GM18507 (cell line): ENCODE results near the gene APCDD1L.

ENCODE experiments used
- DNase-seq: peaks from one replicate; pipeline ENCODE4 v3.0.0; 2011; ENCODE audit warnings: low read depth; ENCODE audit not compliant: insufficient read length; ENCODE audit errors: extremely low spot score
- FAIRE-seq: peaks from 2 replicates; lab custom pipeline; 2011; peaks lifted over from hg19 to GRCh38; lab: Jason Lieb, UNC

APCDD1L gene

GRCh38 chr20:58495623-58496428 is 19.4 kb downstream of the APCDD1L start:
- no peak for FAIRE-seq
- DNase-seq = no peak

GRCh38 chr20:58494923-58495622 is 20.1 kb downstream of the APCDD1L start:
- FAIRE-seq (no peak), DNase-seq (no peak)

- no peak for DNase-seq
- FAIRE-seq = no peak
Observed at GRCh38 chr20:58492795-58493524, 22.2 kb downstream of the APCDD1L start.

DNA sequence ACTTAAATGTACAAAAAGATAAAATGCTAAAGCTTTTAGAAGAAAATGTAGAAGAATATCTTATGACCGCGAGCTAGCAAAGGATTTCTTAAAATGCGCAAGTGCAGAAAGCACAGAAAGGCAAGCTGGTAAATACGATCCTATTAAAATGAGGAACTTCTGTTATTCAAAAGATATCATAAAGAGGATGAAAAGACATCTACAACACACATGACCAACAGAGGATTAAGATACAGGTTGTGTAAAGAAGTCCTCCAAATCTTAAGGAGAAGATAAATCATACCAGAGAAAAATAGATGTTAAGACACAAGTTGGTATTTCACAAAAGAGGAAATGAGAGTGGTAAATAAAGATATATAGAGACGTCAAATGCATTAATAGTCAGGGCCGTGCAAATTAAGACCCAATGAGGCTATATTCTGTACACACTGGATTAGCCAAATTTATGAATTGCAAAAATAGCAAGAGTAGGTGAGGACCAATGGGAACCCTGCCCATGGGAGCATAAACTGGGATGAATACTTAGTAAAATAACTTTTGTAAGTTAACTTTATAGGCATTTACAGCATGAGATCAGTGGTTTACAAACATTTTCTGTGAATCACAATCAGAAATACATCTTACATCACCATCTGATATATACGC is 23.0 kb downstream of the APCDD1L start:
- DNase-seq (no peak), FAIRE-seq (no peak)

DNA sequence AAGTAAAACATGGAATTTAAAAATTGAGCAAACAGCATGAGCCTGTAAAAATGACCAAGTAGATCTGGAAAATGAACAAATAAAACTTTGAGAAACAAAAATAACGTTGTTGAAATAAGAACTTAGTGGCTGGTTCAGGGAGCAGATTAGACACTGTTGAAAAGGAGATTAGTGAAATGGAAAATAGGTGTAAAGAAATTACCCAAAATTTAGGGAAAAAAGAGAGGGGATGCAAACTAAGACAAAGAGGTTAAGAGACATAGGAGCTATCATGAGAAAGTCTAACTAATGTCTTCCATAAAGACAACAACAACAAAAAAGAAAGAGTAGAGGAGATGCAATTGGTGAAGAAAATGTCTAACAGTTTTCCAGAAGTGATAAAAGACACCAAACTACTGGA is 29.0 kb downstream of the APCDD1L start:
- DNase-seq = no peak
- no peak for FAIRE-seq

DNA sequence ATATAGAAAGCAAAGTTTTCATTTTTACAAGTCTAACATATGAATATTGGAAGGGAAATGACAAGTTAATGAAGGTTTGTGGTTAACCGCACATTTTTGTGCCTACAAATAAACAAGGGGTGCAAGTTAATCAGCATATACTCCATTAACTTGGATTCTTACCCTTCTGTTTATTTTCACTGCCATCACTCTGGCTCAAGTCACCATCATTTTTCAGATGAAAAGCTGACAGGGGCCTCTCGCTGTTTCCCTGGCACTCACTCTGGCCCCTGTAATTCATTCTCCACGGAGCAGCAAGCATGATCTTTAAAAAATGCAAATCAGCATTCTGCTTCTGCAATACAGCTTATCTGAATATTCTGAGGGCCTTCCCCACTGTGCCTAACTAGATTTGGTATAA is 29.8 kb downstream of the APCDD1L start:
- FAIRE-seq (no peak), DNase-seq (no peak)

GRCh38 chr20:58483470-58483869 is 31.7 kb downstream of the APCDD1L start:
- no peak for DNase-seq
- FAIRE-seq = no peak

DNA sequence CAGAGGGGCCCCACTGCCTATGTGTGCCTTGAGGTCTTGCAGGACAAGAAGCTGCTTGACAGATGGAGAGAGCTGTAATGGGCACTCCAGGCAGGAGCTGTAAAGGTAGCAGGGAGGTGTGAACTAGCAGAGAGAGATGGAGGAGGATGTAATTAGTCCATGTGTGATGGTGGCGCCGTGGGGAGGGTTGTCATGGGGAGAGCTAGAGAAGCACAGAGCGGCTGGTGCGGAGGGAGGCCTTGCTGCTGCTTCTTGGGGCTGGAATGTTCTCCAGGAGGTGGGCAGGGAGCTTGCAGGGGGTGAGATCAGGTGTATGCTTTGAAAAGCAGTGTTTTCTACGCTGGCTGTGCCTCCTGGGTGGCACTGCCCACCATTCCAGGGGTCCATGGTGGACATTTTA is 32.1 kb downstream of the APCDD1L start:
- no peak for DNase-seq
- no peak for FAIRE-seq

DNA sequence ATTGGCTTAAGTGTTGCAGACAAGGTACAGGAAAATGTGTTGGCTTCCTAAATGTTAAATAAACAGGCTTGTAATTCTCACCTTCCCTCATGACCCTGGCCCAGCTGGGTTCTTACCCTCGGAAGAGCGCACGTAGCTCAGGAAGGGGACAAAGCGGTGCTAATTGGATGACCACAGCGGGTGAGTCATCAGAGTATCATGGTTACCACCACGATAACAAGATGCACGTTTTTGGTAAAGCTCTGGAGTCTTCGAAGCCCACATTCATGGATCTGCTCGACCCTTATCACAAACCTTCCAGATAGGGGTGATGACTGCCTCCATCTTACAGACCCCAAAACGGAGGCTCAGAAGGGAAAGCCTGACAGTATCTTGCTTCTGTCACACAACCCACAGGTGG is 32.8 kb downstream of the APCDD1L start:
- FAIRE-seq (no peak), DNase-seq (no peak)

GRCh38 chr20:58481481-58482021 is 33.6 kb downstream of the APCDD1L start:
- DNase-seq = no peak
- no peak for FAIRE-seq

GRCh38 chr20:58480551-58481336 is 34.5 kb downstream of the APCDD1L start:
- DNase-seq (no peak), FAIRE-seq (no peak)

GRCh38 chr20:58479726-58480440 is 35.3 kb downstream of the APCDD1L start:
- FAIRE-seq (no peak), DNase-seq (no peak)

DNA sequence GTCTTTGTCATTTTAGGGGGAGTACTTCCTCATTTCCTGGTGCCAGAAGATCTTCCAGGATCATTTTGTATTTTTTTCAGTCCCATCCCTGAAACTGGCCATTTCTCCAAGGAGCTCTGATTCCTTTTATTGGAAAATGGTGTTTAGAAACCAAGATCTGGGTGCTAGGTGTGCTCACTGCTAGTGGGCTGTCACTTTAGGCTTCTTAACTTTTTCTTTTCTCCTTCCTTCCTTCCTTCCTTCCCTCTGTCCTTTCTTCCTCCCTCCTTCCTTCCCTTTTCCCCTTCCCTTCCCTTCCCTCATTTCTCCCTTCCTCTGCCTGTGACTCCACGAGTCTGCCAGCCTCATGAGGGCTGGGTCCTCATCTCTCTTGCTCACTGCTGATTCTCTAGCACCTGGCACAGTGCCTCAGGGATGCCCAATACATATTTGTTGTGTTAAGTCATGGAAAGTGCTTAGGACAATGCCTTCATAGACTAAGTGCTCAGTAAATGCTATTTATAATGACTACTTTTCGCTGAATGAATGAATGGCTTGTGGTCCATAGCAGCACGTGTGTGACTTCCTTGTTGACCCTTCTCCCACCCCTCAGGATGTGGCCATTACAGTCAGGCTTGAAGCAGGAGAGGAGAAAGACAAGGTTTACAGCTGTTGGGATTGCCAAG is 36.9 kb downstream of the APCDD1L start:
- no peak for FAIRE-seq
- no peak for DNase-seq

- FAIRE-seq = no peak
- DNase-seq = no peak
Observed at GRCh38 chr20:58475466-58475865, 39.7 kb downstream of the APCDD1L start.

DNA sequence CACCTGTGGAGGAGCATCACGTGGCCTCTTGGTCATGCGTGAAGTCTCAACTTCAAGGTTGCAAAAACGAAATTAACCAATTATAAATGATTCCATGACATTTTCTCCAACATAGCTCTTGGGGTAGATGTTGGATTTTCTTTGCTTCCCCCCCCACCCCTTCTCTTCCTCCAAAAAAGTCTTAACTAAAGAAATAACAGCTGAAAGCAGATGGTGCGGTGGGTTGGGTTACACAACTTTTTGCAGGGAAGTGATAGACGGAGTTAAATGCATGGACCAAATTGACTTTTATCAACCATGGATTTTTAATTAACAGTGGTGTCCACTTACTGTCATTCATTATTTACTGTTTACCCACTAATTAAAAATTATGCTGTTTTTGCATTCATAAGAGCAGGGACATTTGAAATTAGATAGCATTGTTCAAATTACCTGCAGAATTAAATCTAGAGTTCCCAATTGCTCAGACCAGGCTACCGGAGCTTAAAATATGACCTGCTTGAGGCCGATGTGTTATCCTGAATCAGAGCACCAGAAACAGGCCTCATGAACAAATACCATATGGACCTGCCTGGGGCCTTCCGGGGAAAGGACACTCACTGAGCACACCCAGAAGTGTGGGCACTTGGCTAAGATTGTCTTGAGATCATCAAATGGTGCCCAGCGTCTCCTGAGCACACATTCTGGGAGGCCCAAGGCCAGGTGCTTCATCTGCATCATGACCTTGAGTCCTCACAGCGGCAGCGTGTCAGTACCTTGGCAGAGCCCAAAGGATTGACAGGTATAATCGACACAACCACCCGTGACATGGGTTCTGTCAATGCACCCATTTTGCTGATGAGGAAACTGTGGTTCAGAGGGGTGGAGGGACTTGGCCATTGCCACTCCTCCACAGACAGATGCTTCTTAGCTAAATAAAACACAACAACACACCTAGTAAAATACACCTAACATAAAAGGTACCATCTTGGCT is 41.5 kb downstream of the APCDD1L start:
- no peak for FAIRE-seq
- DNase-seq = no peak

GRCh38 chr20:58472273-58473018 is 42.8 kb downstream of the APCDD1L start:
- DNase-seq (no peak), FAIRE-seq (no peak)
